Osteocyte (in vitro differentiated cells): ENCODE measurements around the gene TRIO. TPM values are rescaled to one million over a fixed set of nuclear protein-coding genes. Genes with fewer than 3 reads are reported as not detected.

Source experiments
- DNase-seq: peaks from one replicate; pipeline ENCODE4 v3.0.0; 2021; ENCODE audit warnings: mixed read lengths; ENCODE audit not compliant: unreplicated experiment; ENCODE audit errors: extremely low spot score
- H3K27ac Mint-ChIP-seq: one replicate; pipeline ENCODE4 v1.8.0; 2021; ENCODE audit warnings: mild to moderate bottlenecking, mixed read lengths; ENCODE audit not compliant: unreplicated experiment
- H3K27me3 Mint-ChIP-seq: one replicate; pipeline ENCODE4 v1.8.0; 2021; ENCODE audit warnings: mixed read lengths; ENCODE audit not compliant: unreplicated experiment
- H3K36me3 Mint-ChIP-seq: one replicate; pipeline ENCODE4 v1.8.0; 2021; ENCODE audit warnings: mixed read lengths; ENCODE audit not compliant: unreplicated experiment
- H3K4me1 Mint-ChIP-seq: one replicate; pipeline ENCODE4 v1.8.0; 2021; ENCODE audit warnings: mixed read lengths; ENCODE audit not compliant: unreplicated experiment
- H3K4me3 Mint-ChIP-seq: one replicate; pipeline ENCODE4 v1.8.0; 2021; ENCODE audit warnings: mild to moderate bottlenecking, moderate library complexity, mixed read lengths; ENCODE audit not compliant: unreplicated experiment
- H3K9me3 Mint-ChIP-seq: one replicate; pipeline ENCODE4 v1.8.0; 2021; ENCODE audit warnings: mixed read lengths; ENCODE audit not compliant: unreplicated experiment
- CTCF ChIP-seq: fragments of 200-600 bp; sonication (generic); IDR thresholded peaks from 2 replicates; pipeline ENCODE4 v1.5.0; 2021; ENCODE audit warnings: antibody characterized with exemption, mild to moderate bottlenecking, moderate library complexity
- total RNA-seq: library from RNA; stranded (reverse); gene quantifications from 2 replicates; pipeline ENCODE4 v1.2.1, GENCODE V29; 2021

The TRIO gene
- total RNA-seq, 1 donor from 2014 or later, result 336 TPM

DNA sequence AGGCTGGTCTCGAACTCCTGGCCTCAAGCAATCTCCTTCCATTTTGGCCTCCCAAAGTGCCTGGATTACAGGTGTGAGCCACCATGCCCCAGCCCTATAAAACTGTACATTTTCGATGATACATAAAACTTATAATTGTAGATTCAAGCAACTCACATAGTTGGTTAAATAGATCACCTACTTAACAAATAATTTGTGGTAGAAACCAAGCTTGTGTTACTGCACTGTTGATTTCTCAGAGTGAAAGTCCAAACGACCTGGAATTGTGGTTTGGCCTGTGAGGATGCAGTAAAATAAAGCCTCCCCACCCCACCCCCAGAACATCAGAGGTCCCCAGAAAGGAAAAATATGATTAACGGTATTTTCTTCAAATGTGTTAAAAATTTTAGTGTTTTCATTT is 92.7 kb downstream of the TRIO start:
- TF ChIP-seq CTCF, result no peak
- DNase-seq, result no peak
- no peaks in the 10 kb centered on the region for H3K36me3 Mint-ChIP-seq
- no peak overlapping the region for H3K4me3 Mint-ChIP-seq
- H3K27me3 Mint-ChIP-seq, result no peaks in the 10 kb centered on the region
- H3K4me1 Mint-ChIP-seq, result peaks cover 75% of the 10 kb centered on the region
- H3K9me3 Mint-ChIP-seq, result no peaks in the 10 kb centered on the region
- H3K27ac Mint-ChIP-seq, result no peak overlapping the region

DNA sequence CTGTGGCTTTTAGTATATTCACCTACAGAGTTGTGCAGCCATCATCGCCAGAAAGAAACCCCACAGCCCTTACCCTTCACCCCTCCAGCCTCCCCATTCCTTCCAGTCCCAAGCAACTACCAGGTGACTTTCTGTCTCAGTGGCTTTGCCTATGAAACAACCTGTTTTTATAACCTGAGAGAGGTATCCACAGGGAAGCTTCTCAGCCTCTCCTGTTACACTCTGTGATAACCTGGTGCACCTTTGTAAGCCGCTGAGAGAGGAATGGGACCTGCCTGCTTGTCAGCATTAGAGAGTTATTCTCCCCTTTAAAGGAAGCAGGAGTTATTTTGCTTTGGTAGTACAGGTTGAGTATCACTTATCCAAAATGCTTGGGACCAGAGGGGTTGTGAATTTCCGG is 93.6 kb downstream of the TRIO start:
- H3K36me3 Mint-ChIP-seq, result no peaks in the 10 kb centered on the region
- H3K4me3 Mint-ChIP-seq, result no peak overlapping the region
- peaks cover 73% of the 10 kb centered on the region for H3K4me1 Mint-ChIP-seq
- H3K9me3 Mint-ChIP-seq, result no peaks in the 10 kb centered on the region
- peak overlapping the region; percentile 79 for H3K27ac Mint-ChIP-seq
- TF ChIP-seq CTCF, result no peak
- H3K27me3 Mint-ChIP-seq, result no peaks in the 10 kb centered on the region
- DNase-seq, result no peak

- Mint-ChIP-seq H3K27me3 (no peaks in the 10 kb centered on the region), H3K4me1 (peaks cover 73% of the 10 kb centered on the region), H3K27ac (peak overlapping the region; percentile 79), H3K4me3 (no peak overlapping the region), H3K36me3 (no peaks in the 10 kb centered on the region), H3K9me3 (no peaks in the 10 kb centered on the region)
- DNase-seq, result no peak
- TF ChIP-seq CTCF, result no peak
These were observed 94.4 kb downstream of the TRIO start for GRCh38 chr5:14237317-14238086.

- peak overlapping the region; percentile 69 for H3K27ac Mint-ChIP-seq
- H3K27me3 Mint-ChIP-seq, result no peaks in the 10 kb centered on the region
These were observed 95.1 kb downstream of the TRIO start for GRCh38 chr5:14238272-14238671.

More at GRCh38 chr5:14238272-14238671, 95.1 kb downstream of the TRIO start:
- no peak overlapping the region for H3K4me3 Mint-ChIP-seq
- H3K9me3 Mint-ChIP-seq, result no peaks in the 10 kb centered on the region
- no peak for DNase-seq
- H3K4me1 Mint-ChIP-seq, result peaks cover 73% of the 10 kb centered on the region
- TF ChIP-seq CTCF, result no peak
- no peaks in the 10 kb centered on the region for H3K36me3 Mint-ChIP-seq
